A549 (cell line): ENCODE data around the gene MGLL. TPM values are rescaled to one million over a fixed set of nuclear protein-coding genes. Genes with fewer than 3 reads are reported as not detected.
A peak's percentile ranks its signal among the peaks of the same experiment; 100 is the strongest.

Source experiments
- ATAC-seq, 2 experiments: fragments of 200-7000 bp in 1 of 2; fragments of >200 bp in 1 of 2; cut with Nextera tagmentation in 1 of 2; cut with Tn5 transposase in 1 of 2; 3 replicates each; pipeline versions ENCODE4 v1.8.0 to v1.9.1; 2018 to 2020; ENCODE audit warnings: mild to moderate bottlenecking in 1 of 2, moderate library complexity in 1 of 2
- CTCF ChIA-PET: fragments of 300-600 bp; sonication (Branson Sonifier 250); formaldehyde crosslinking; extraction: SDS; loops from one replicate; lab custom pipeline; 2021; ENCODE audit warnings: antibody characterized with exemption, inconsistent platforms; lab: Yijun Ruan, JAX
- POLR2A ChIA-PET: fragments of 350-600 bp; formaldehyde crosslinking; extraction: SDS; loops from one replicate; lab custom pipeline; 2021; ENCODE audit warnings: antibody characterized with exemption, inconsistent platforms; lab: Yijun Ruan, JAX
- DNase-seq, 2 experiments: peaks; one replicate each; pipeline versions ENCODE4 v3.0.0 to v3.0.0-alpha.2; 2011 to 2016; ENCODE audit warnings: low read depth in 1 of 2, low spot score in 1 of 2
- FAIRE-seq: peaks from 2 replicates; lab custom pipeline; 2011; peaks lifted over from hg19 to GRCh38; lab: Jason Lieb, UNC
- H3K27ac ChIP-seq, 2 experiments: fragments of >200 bp; sonication (Bioruptor Twin); formaldehyde crosslinking; 3 replicates each; pipeline ENCODE4 v1.5.1; 2016 to 2017
- H3K4me1 ChIP-seq: fragments of >200 bp; sonication (Bioruptor Twin); formaldehyde crosslinking; 3 replicates; pipeline ENCODE4 v1.6.1; 2016
- H3K4me2 ChIP-seq: fragments of >200 bp; sonication (Bioruptor Twin); formaldehyde crosslinking; 3 replicates; pipeline ENCODE4 v1.6.1; 2016
- H3K4me3 ChIP-seq: fragments of >200 bp; sonication (Bioruptor Twin); formaldehyde crosslinking; 3 replicates; pipeline ENCODE4 v1.5.1; 2016
- H3K9me3 ChIP-seq: fragments of >200 bp; sonication (Bioruptor Twin); formaldehyde crosslinking; 3 replicates; pipeline ENCODE4 v1.6.1; 2016
- BHLHE40 ChIP-seq: IDR thresholded peaks from 2 replicates; pipeline ENCODE4 v1.6.1; 2012; ENCODE audit warnings: low read depth, low read length, inconsistent platforms
- CBX2 ChIP-seq: fragments of 200-600 bp; sonication (generic); IDR thresholded peaks from 2 replicates; pipeline ENCODE4 v1.6.1; 2016; ENCODE audit warnings: low read depth, mild to moderate bottlenecking, borderline replicate concordance
- CBX8 ChIP-seq: fragments of 200-600 bp; sonication (generic); IDR thresholded peaks from 2 replicates; pipeline ENCODE4 v1.6.1; 2016
- CEBPB ChIP-seq, 2 experiments: fragments of >200 bp in 1 of 2; sonication (Bioruptor Twin) in 1 of 2; formaldehyde crosslinking in 1 of 2; IDR thresholded peaks; 2 replicates each; pipeline ENCODE4 v1.6.1; 2012 to 2016
- EHF ChIP-seq: fragments of 250-450 bp; sonication (Bioruptor Pico); IDR thresholded peaks from 2 replicates; pipeline ENCODE4 v1.5.0; 2020; ENCODE audit warnings: mild to moderate bottlenecking
- EHMT2 ChIP-seq: fragments of 200-600 bp; sonication (generic); IDR thresholded peaks from 2 replicates; pipeline ENCODE4 v1.6.1; 2016; ENCODE audit warnings: antibody characterized with exemption, low read depth, mild to moderate bottlenecking, moderate library complexity
- FOSB ChIP-seq: fragments of 250-450 bp; sonication (Bioruptor Pico); IDR thresholded peaks from 2 replicates; pipeline ENCODE4 v1.5.0; 2020; ENCODE audit warnings: mild to moderate bottlenecking, moderate library complexity
- FOSL2 ChIP-seq, 2 experiments: fragments of 450-650 bp in 1 of 2; fragments of >200 bp in 1 of 2; sonication (Bioruptor Twin) in 1 of 2; formaldehyde crosslinking; IDR thresholded peaks; 2 replicates each; pipeline versions ENCODE4 v1.5.0 to v1.6.1; 2016 to 2020; ENCODE audit warnings: mild to moderate bottlenecking in 1 of 2, moderate library complexity in 1 of 2
- GATA3 ChIP-seq: IDR thresholded peaks from 2 replicates; pipeline ENCODE4 v1.6.1; 2012; ENCODE audit warnings: borderline replicate concordance
- HEYL ChIP-seq: fragments of 250-450 bp; sonication (Bioruptor Pico); IDR thresholded peaks from 2 replicates; pipeline ENCODE4 v1.8.0; 2021; ENCODE audit warnings: mild to moderate bottlenecking, moderate library complexity
- HMGXB4 ChIP-seq: fragments of 250-450 bp; sonication (Bioruptor Pico); IDR thresholded peaks from 2 replicates; pipeline ENCODE4 v1.5.0; 2021; ENCODE audit warnings: mild to moderate bottlenecking, moderate library complexity, borderline replicate concordance
- HOXB5 ChIP-seq: fragments of 250-450 bp; sonication (Bioruptor Pico); IDR thresholded peaks from 2 replicates; pipeline ENCODE4 v1.5.0; 2020; ENCODE audit warnings: mild to moderate bottlenecking, moderate library complexity
- MAZ ChIP-seq: fragments of 150-350 bp; IDR thresholded peaks from 2 replicates; pipeline ENCODE4 v1.6.1; 2014; ENCODE audit warnings: antibody characterized with exemption, low read depth, low read length, borderline replicate concordance
- MYC ChIP-seq: IDR thresholded peaks from 2 replicates; pipeline ENCODE4 v1.6.1; 2012; ENCODE audit warnings: mild to moderate bottlenecking, inconsistent platforms, low read length, improper control_type of control experiment, borderline replicate concordance
- NFE2L2 ChIP-seq: fragments of 150-350 bp; conservative IDR thresholded peaks from 2 replicates; pipeline ENCODE4 v1.6.1; 2014; ENCODE audit warnings: low read length
- NPAS2 ChIP-seq: fragments of 250-450 bp; sonication (Bioruptor Pico); IDR thresholded peaks from 2 replicates; pipeline ENCODE4 v1.8.0; 2022; ENCODE audit warnings: mild to moderate bottlenecking, moderate library complexity, borderline replicate concordance
- PHF8 ChIP-seq: fragments of 200-600 bp; sonication (generic); IDR thresholded peaks from 2 replicates; pipeline ENCODE4 v1.6.1; 2016; ENCODE audit warnings: low read depth, mild to moderate bottlenecking, antibody characterized with exemption, moderate library complexity, borderline replicate concordance
- POLR2AphosphoS2 ChIP-seq: conservative IDR thresholded peaks from 2 replicates; pipeline ENCODE4 v1.6.1; 2012; ENCODE audit warnings: low read length, improper control_type of control experiment, inconsistent platforms
- RFX5 ChIP-seq: fragments of 450-650 bp; IDR thresholded peaks from 2 replicates; pipeline ENCODE4 v1.7.1; 2014; ENCODE audit warnings: antibody characterized with exemption, mild to moderate bottlenecking, moderate library complexity
- RNF2 ChIP-seq: fragments of 200-600 bp; sonication (generic); IDR thresholded peaks from 2 replicates; pipeline ENCODE4 v1.6.1; 2016; ENCODE audit warnings: low read depth, mild to moderate bottlenecking, antibody characterized with exemption, moderate library complexity, borderline replicate concordance
- SREBF2 ChIP-seq: fragments of 450-650 bp; IDR thresholded peaks from 2 replicates; pipeline ENCODE4 v1.6.1; 2014; ENCODE audit warnings: mild to moderate bottlenecking, moderate library complexity
- TP53 ChIP-seq: fragments of 250-450 bp; sonication (Bioruptor Pico); IDR thresholded peaks from 2 replicates; pipeline ENCODE4 v1.5.0; 2021; ENCODE audit warnings: mild to moderate bottlenecking, moderate library complexity
- ZNF302 ChIP-seq: fragments of 250-450 bp; sonication (Bioruptor Pico); IDR thresholded peaks from 2 replicates; pipeline ENCODE4 v1.9.0; 2021; ENCODE audit warnings: inconsistent platforms, mild to moderate bottlenecking, moderate library complexity
- ZSCAN20 ChIP-seq: fragments of 250-450 bp; sonication (Bioruptor Pico); IDR thresholded peaks from 2 replicates; pipeline ENCODE4 v1.8.0; 2022; ENCODE audit warnings: mild to moderate bottlenecking, moderate library complexity
- WGBS: methylation state at CpG from one replicate; pipeline ENCODE4 v1.1.6; 2017; ENCODE audit errors: missing lambda C conversion rate; 5-methylcytosine and 5-hydroxymethylcytosine counted together
- polyA plus RNA-seq, 4 experiments: library from polyadenylated mRNA; depleted of rRNA in 3 of 4; stranded (reverse); fragments of >200 nt; fragmentation: RNase III in 1 of 4; extraction: RNeasy Plus Mini Kit Qiagen cat#74134 plus additional on column Dnase treatment in 1 of 4; gene quantifications; 2 replicates in 3 of 4; 3 replicates in 1 of 4; pipeline ENCODE4 v1.2.3, GENCODE V29; 2011 to 2017
- TF ChIP-seq, protein P1 (sequence below): fragments of >200 bp; sonication (Bioruptor Twin); formaldehyde crosslinking; IDR thresholded peaks from 3 replicates; pipeline ENCODE4 v1.5.1; 2016
- TF ChIP-seq, protein P2 (sequence below): fragments of 250-450 bp; sonication (Bioruptor Pico); IDR thresholded peaks from 2 replicates; pipeline ENCODE4 v1.5.0; 2020; ENCODE audit warnings: low read depth, mild to moderate bottlenecking, moderate library complexity

Gene MGLL
- polyA plus RNA-seq, 2 of the 4 experiments (the other 2 are of a cell fraction): 38.5 to 41.5 TPM

DNA sequence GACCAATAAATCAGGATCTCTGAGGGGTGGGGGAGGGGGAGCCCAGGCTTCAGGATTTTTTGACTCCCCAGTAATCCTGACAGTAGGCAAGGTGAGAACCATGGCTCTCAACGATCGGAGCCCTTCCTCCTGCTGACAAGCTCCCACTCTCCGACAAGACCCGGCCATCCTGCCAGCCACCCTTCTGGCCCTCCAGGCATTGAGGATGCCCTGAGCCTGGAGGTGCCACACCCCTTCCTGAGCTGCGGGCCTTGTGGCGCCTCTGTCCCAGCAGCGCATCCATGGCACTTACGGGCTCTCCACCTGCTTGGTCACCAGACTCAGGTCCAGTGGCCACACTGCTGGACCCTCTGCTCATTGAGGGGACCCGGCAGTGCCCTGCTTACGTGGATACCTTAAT is 46.0 kb downstream of the MGLL start:
- ChIA-PET CTCF (interaction anchor here (0.8 kb wide), 1 partner anchor 14 kb away, joined by 3 read pairs; no protein-coding TSS in a partner anchor), POLR2A (no interaction called here)
- no peak for ATAC-seq
- FAIRE-seq: no peak
- H3K4me2 ChIP-seq: no peak overlapping the region
- peaks cover 16% of the 10 kb centered on the region; the same call in 2 of the 3 replicates for H3K9me3 ChIP-seq
- 94% methylated on average over 10 of the region's 10 CpGs for WGBS
- peak overlapping the region in 1 of 2 experiments; percentile 67; a peak in 3 of 6 replicates for H3K27ac ChIP-seq
- no peak overlapping the region for H3K4me3 ChIP-seq
- TF ChIP-seq RNF2 (no peak), ZSCAN20 (CRISPR knock-in tag) (no peak), BHLHE40 (no peak), EHMT2 (no peak), FOSB (CRISPR knock-in tag) (no peak), MAZ (no peak), ZNF302 (CRISPR knock-in tag) (no peak), FOSL2 (IDR thresholded peaks at IDR 0.05) (no peak), FOSL2 (CRISPR knock-in tag; IDR thresholded peaks at IDR 0.05) (no peak)
- peaks cover 32% of the 10 kb centered on the region for H3K4me1 ChIP-seq
- DNase-seq: no peak

DNA sequence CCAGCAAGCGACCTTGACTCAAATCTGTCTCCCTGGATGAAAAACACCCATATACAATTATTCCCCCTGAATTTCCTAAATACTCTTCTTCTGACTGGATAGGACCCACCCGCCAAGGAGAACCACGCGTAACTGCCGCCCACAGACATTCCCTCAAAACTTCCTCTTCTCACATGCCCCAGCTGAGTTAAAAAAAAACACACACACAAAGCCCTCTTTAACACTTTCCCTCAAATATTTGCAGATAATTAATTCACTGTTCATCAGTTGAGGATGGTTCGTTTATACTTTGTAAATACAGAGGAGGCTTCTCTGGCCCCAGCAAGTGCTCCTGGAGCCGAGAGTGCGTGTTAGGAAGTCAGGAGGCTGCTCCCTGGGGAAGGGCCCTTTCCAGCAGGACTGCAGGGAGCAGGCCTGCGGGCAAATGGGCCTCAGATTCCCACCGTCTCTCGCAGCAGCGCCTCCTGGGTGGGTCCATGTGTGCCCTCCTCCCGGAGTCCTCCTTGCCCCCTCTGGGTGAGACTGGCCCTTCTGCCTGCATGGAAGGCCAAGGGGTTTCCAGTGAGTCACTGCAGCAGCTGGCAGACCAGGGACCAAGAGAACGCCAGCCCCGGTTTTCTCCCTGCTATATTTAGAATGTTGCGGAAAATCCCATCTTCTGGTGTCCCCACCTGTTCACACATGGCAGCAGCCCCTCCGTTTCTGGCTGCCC is 46.8 kb downstream of the MGLL start:
- peaks cover 16% of the 10 kb centered on the region; the same call in 2 of the 3 replicates for H3K9me3 ChIP-seq
- DNase-seq: no peak
- FAIRE-seq: no peak
- H3K27ac ChIP-seq: peak overlapping the region; percentile 30 to 67; a peak in 4 of 6 replicates
- ChIA-PET CTCF (interaction anchor here (0.8 kb wide), 1 partner anchor 13 kb away, joined by 3 read pairs; no protein-coding TSS in a partner anchor), POLR2A (no interaction called here)
- H3K4me1 ChIP-seq: peaks cover 25% of the 10 kb centered on the region
- TF ChIP-seq CBX2: no peak
- no peak for ATAC-seq
- H3K4me2 ChIP-seq: no peak overlapping the region
- 71% methylated on average over 17 of the region's 17 CpGs for WGBS
- H3K4me3 ChIP-seq: no peak overlapping the region

DNA sequence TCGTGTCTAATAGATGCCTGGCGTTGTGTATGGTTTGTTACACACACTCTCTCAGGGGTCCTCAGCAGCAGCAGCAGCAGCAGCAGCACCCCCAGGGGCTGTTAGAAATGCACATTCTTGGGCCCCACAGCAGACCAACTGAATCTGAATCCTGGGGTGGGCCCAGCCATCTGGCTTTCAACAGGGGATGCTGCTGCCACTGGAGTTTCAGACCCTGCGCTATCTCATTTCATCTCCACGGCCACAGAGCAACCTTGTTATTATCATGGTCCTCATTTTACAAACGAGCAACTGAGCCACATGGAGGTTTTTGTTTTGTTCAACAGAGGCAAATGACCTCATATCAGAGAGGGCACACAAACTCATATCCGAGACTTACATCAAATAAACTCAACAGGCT is 47.7 kb downstream of the MGLL start:
- peaks cover 20% of the 10 kb centered on the region for H3K4me1 ChIP-seq
- no peak for FAIRE-seq
- ChIA-PET CTCF (no interaction called here), POLR2A (no interaction called here)
- TF ChIP-seq TP53 (no peak), HEYL (CRISPR knock-in tag) (no peak), FOSL2 (IDR thresholded peaks at IDR 0.05) (no peak), FOSL2 (CRISPR knock-in tag; IDR thresholded peaks at IDR 0.05) (no peak), PHF8 (no peak), NFE2L2 (no peak), RFX5 (no peak), SREBF2 (no peak), HOXB5 (CRISPR knock-in tag) (no peak), CBX8 (no peak), EHF (no peak), CEBPB (IDR thresholded peaks at IDR 0.05) (no peak), GATA3 (no peak), POLR2AphosphoS2 (no peak), RNF2 (no peak), HMGXB4 (CRISPR knock-in tag) (no peak), MYC (no peak), NPAS2 (CRISPR knock-in tag) (no peak)
- TF ChIP-seq, protein P1, sequence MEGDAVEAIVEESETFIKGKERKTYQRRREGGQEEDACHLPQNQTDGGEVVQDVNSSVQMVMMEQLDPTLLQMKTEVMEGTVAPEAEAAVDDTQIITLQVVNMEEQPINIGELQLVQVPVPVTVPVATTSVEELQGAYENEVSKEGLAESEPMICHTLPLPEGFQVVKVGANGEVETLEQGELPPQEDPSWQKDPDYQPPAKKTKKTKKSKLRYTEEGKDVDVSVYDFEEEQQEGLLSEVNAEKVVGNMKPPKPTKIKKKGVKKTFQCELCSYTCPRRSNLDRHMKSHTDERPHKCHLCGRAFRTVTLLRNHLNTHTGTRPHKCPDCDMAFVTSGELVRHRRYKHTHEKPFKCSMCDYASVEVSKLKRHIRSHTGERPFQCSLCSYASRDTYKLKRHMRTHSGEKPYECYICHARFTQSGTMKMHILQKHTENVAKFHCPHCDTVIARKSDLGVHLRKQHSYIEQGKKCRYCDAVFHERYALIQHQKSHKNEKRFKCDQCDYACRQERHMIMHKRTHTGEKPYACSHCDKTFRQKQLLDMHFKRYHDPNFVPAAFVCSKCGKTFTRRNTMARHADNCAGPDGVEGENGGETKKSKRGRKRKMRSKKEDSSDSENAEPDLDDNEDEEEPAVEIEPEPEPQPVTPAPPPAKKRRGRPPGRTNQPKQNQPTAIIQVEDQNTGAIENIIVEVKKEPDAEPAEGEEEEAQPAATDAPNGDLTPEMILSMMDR: no peak
- TF ChIP-seq, protein P2, sequence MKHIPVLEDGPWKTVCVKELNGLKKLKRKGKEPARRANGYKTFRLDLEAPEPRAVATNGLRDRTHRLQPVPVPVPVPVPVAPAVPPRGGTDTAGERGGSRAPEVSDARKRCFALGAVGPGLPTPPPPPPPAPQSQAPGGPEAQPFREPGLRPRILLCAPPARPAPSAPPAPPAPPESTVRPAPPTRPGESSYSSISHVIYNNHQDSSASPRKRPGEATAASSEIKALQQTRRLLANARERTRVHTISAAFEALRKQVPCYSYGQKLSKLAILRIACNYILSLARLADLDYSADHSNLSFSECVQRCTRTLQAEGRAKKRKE (CRISPR knock-in tag): no peak
- WGBS: 86% methylated on average over 6 of the region's 6 CpGs
- no peak for ATAC-seq
- DNase-seq: no peak
- no peak overlapping the region for H3K4me3 ChIP-seq
- peaks cover 16% of the 10 kb centered on the region; the same call in 2 of the 3 replicates for H3K9me3 ChIP-seq
- 0 out of 6 replicates have a peak overlapping the region, but pooled peaks of 1 of the 2 experiments have one; percentile 24 for H3K27ac ChIP-seq
- H3K4me2 ChIP-seq: no peak overlapping the region
